Spinal cord (tissue), 10 donors: ENCODE measurements around the gene CAMKV. TPM values are rescaled to one million over a fixed set of nuclear protein-coding genes. Genes with fewer than 3 reads are reported as not detected.
"Not testable (repeated sequence)": the region's sequence is repeated elsewhere in the genome, so short reads cannot be mapped to it uniquely, and the experiment has no call there.

Source experiments
- DNase-seq, 6 donors: peaks; one replicate each; pipeline versions ENCODE4 v3.0.0 to v3.0.0-alpha.2; 2013 to 2015; ENCODE audit warnings: low spot score in 6 of 6, low read depth in 4 of 6
- H3K27ac ChIP-seq: one replicate; pipeline ENCODE4 v1.5.1; 2013; ENCODE audit warnings: low read depth, low read length, control low read depth
- H3K27me3 ChIP-seq: one replicate; pipeline ENCODE4 v1.6.1; 2013; ENCODE audit warnings: low read length; ENCODE audit not compliant: control insufficient read depth, insufficient read depth
- H3K36me3 ChIP-seq: one replicate; pipeline ENCODE4 v1.6.1; 2013; ENCODE audit warnings: low read length; ENCODE audit not compliant: control insufficient read depth, insufficient read depth
- H3K4me1 ChIP-seq: one replicate; pipeline ENCODE4 v1.6.1; 2013; ENCODE audit warnings: low read length; ENCODE audit not compliant: control insufficient read depth, insufficient read depth
- H3K4me3 ChIP-seq: one replicate; pipeline ENCODE4 v1.5.1; 2013; ENCODE audit warnings: low read depth, low read length, control low read depth
- H3K9me3 ChIP-seq: one replicate; pipeline ENCODE4 v1.6.1; 2013; ENCODE audit warnings: low read length; ENCODE audit not compliant: control insufficient read depth, insufficient read depth
- WGBS: methylation state at CpG from one replicate; pipeline ENCODE4 v1.1.5; 2013; ENCODE audit warnings: missing lambda C conversion rate; ENCODE audit not compliant: insufficient coverage; 5-methylcytosine and 5-hydroxymethylcytosine counted together
- long read RNA-seq, 4 donors: transcript quantifications; one replicate each; lab custom pipeline, GENCODE V29; 2026
- polyA plus RNA-seq, 2 donors: library from polyadenylated mRNA; unstranded; fragments of 120-200 nt; gene quantifications; one replicate each; pipeline ENCODE4 v1.2.1, GENCODE V29; 2013; ENCODE audit not compliant: insufficient read length in 2 of 2
- total RNA-seq, 2 donors: library from RNA; depleted of rRNA in 1 of 2; stranded (reverse); fragments of 120-200 nt in 1 of 2; fragments of >200 nt in 1 of 2; gene quantifications; one replicate each; pipeline versions ENCODE4 v1.2.3 to v1.2.4, GENCODE V29; 2013 to 2014
- donor health status: healthy.

Gene CAMKV, protein sequence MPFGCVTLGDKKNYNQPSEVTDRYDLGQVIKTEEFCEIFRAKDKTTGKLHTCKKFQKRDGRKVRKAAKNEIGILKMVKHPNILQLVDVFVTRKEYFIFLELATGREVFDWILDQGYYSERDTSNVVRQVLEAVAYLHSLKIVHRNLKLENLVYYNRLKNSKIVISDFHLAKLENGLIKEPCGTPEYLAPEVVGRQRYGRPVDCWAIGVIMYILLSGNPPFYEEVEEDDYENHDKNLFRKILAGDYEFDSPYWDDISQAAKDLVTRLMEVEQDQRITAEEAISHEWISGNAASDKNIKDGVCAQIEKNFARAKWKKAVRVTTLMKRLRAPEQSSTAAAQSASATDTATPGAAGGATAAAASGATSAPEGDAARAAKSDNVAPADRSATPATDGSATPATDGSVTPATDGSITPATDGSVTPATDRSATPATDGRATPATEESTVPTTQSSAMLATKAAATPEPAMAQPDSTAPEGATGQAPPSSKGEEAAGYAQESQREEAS
- total RNA-seq = 10 to 100 TPM; 17.1 to 54.0 TPM
- 100 to 1,000 TPM in 1 of 2 donors, 10 to 100 TPM in 1; 94.3 to 115 TPM for polyA plus RNA-seq
- long read RNA-seq, donor 1, transcript CAMKV-215 (12 exons, 2,905 nt) = minor isoform, 9 of 48 reads
- long read RNA-seq, donor 1, transcript CAMKV-209 (11 exons, 3,314 nt) = major isoform, 25 of 48 reads
- long read RNA-seq, donor 1, partial matches to known transcripts = 6 of 48 reads
- long read RNA-seq, donor 1, other reads (novel, unspliced or antisense) = 6 of 48 reads
- long read RNA-seq, donor 2, transcript CAMKV-209 (11 exons, 3,314 nt) = major isoform, 6 of 9 reads
- long read RNA-seq, donor 2, partial matches to known transcripts = 0 of 9 reads
- long read RNA-seq, donor 2, other reads (novel, unspliced or antisense) = 0 of 9 reads
- long read RNA-seq, donor 3, transcript CAMKV-209 (11 exons, 3,314 nt) = major isoform, 12 of 24 reads
- long read RNA-seq, donor 3, partial matches to known transcripts = 5 of 24 reads
- long read RNA-seq, donor 3, other reads (novel, unspliced or antisense) = 0 of 24 reads
- long read RNA-seq, donor 4 = 0 reads

DNA sequence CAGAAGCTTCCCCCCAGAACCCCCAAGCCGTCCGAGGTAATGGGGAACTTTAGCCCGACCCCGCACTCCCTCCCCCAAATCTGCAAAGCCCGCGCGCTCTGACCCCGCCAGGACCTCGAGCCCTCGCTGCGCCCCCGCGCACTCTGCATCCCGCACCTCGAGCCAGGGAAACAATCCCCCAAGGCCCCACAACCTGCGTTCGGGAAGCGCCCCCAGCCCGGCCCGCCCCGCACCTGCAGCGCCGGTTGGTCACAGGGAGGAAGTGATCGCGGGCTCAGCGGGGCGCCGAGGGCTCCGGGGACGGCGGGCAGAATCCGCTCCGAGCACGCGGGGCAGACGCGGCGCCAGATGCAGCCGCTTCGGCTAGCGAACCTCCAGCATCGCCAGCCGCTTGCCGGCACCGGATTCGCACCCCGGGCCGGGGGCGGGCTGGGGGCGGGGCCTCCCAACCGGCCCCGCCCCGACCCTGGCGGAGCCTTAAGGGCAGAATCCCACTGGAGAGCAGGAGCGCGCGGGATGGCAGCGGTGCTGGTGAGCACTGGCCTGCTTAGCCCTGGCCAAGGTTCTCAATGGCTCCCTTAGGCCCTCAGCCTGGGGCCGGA, at the start of gene CAMKV:
TSS of gene CAMKV (minus strand) at position 382 of the 602 bp plus-strand sequence. CDS start 7,518 bp downstream, outside the sequence.
- Histone ChIP-seq H3K27me3 (peaks cover 6% of the 10 kb centered on the region), H3K9me3 (no peaks in the 10 kb centered on the region), H3K27ac (no peak within 1 kb of the TSS), H3K36me3 (no peaks in the 10 kb centered on the region), H3K4me1 (peaks cover 86% of the 10 kb centered on the region), H3K4me3 (peak within 1 kb of the TSS; percentile 30)
- peak in 2 of 6 donors; percentile 82 to 85 for DNase-seq
- WGBS = under 1% methylated on average over 59 of the region's 59 CpGs

DNA sequence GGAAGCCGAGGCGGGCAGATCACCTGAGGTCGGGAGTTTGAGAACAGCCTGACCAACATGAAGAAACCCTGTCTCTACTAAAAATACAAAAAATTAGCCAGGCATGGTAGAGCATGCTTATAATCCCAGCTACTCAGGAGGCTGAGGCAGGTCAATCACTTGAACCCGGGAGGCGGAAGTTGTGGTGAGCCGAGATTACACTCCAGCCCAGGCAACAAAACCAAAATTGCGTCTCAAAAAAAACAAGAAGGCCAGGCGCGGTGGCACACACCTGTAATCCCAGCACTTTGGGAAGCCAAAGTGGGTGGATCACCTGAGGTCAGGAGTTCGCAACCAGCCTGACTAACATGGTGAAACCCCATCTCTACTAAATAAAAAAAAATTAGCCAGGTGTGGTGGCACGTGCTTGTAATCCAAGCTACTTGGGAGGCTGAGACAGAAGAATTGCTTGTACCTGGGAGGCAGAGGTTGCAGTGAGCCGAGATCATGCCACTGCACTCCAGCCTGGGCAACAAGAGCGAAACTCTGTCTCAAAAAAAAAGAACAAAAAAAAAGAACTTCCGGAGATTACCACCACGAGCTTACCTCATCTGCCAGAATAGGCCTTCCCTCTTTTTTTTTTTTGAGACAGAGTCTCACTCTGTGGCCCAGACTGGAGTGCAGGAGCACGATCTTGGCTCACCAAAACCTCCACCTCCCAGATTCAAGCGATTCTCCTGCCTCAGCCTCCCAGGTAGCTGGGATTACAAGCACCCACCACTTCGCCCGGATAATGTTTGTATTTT, 48.3 kb upstream of the CAMKV start:
- not testable (repeated sequence) for H3K4me1 ChIP-seq, H3K36me3 ChIP-seq, H3K27me3 ChIP-seq, H3K27ac ChIP-seq, H3K9me3 ChIP-seq, H3K4me3 ChIP-seq, DNase-seq
- 100% methylated on average over 9 of the region's 19 CpGs for WGBS

DNA sequence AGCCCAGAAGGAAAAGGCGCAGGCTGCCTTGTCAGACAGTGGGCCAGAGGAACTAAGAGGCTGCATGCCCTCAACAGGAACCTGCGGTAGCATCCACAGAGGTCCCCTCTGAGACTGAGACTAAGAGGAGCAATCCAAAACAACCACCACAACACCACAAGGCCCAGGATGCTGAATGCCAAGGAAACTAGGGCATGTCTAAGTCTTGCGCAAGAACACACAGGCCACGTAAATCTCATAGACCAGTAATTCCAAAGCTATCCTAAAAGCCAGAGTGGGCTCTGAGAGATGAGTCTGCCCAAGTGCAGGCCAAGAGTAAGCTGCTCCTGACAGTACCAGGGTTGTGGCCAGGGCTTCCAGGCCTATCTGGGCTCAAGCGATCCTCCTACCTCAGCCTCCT, 47.0 kb upstream of the CAMKV start:
- 96% methylated on average over 4 of the region's 5 CpGs for WGBS

DNA sequence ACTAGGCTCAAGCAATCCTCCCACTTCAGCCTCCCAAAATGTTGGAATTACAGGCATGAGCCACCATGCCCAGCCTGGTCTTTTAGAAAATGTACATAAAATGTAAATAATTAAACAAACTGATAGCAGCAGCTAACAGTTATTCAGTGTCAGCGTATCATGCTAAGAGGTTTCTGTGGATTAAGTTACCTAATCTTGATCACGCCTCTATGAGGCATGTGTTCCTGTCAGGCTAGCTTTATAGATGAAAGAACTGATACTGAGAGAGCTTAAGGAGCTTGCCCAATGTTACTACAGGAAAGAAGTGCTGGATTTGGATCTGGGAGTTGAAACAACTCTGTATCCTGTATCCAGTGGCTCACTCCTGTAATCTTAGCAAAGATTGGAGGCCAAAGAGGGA, 45.2 kb upstream of the CAMKV start:
- WGBS = 100% methylated on average over 1 of the region's 2 CpGs
- no peaks in the 10 kb centered on the region for H3K27me3 ChIP-seq
- H3K9me3 ChIP-seq = no peaks in the 10 kb centered on the region
- no peak overlapping the region for H3K4me3 ChIP-seq
- peaks cover 4% of the 10 kb centered on the region for H3K4me1 ChIP-seq
- no peak overlapping the region for H3K27ac ChIP-seq
- peaks cover 30% of the 10 kb centered on the region for H3K36me3 ChIP-seq
- no peak for DNase-seq

More for the DNA sequence above, 47.0 kb upstream of the CAMKV start:
- Histone ChIP-seq H3K9me3 (no peaks in the 10 kb centered on the region), H3K27me3 (no peaks in the 10 kb centered on the region), H3K4me1 (peaks cover 4% of the 10 kb centered on the region), H3K27ac (no peak overlapping the region), H3K36me3 (peaks cover 13% of the 10 kb centered on the region), H3K4me3 (no peak overlapping the region)
- DNase-seq = no peak

DNA sequence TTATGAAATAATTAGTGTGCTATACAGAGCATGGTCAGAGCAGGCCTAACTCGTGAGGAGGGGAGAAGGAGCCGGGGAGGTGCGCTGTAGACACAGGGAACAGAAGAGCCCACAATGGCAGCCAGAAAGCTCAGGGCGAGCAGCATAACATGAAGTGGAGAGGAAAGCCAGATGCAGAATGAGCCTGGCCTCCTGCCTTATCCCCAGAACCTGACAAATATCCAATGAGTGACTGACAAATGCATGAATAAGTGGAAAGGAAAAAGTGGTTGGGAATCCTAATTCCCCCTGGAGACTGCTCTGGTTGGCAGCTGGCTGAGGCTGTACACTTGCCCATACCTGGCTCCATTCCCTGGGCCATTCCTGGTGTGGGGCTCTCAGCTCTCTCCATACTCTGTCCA, 43.2 kb upstream of the CAMKV start:
- Histone ChIP-seq H3K36me3 (peaks cover 46% of the 10 kb centered on the region), H3K9me3 (no peaks in the 10 kb centered on the region), H3K4me3 (no peak overlapping the region), H3K27me3 (no peaks in the 10 kb centered on the region), H3K4me1 (peaks cover 4% of the 10 kb centered on the region), H3K27ac (no peak overlapping the region)
- DNase-seq = peak in 2 of 6 donors; percentile 23 to 67
- WGBS = 82% methylated on average over 4 of the region's 4 CpGs

DNA sequence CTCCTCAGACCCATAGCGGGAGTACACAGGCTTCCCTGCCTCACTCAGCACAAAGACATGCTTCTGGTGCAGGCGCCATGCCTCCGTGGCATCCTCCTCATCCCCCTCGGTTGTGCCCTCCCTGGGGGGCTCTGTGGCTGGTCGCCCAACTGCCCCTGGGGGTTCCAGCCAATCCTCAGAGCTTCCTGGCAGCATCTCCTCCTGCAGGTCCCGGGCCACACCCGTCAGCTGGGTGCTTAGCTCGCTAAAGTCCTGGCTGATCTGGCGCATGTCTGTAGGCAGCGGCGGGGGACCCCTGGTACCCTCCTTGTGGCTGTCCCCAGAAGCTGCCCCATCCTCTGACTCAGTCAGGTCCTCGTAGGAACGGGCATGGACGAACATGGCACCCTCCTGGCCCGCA, 41.9 kb upstream of the CAMKV start:
- DNase-seq = no peak
- Histone ChIP-seq H3K9me3 (no peaks in the 10 kb centered on the region), H3K4me3 (no peak overlapping the region), H3K36me3 (peaks cover 46% of the 10 kb centered on the region), H3K27me3 (no peaks in the 10 kb centered on the region), H3K27ac (no peak overlapping the region), H3K4me1 (peaks cover 4% of the 10 kb centered on the region)
- WGBS = 91% methylated on average over 15 of the region's 15 CpGs

DNA sequence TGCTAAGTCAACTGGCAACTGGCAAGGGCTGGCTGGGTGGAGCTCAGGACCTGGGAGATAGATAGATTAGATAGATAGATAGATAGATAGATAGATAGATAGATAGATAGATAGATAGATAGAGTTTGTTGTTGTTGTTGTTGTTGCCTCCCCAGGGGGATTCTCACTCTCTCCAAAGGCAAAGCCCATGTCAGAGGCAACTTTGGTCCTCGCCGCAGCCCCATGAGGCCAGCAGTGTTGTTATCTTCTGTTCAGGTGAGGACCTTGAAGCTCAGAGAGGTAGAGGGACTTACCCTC, 41.4 kb upstream of the CAMKV start:
- WGBS = no CpG with 5 or more reads among the region's 2 CpGs
- H3K27ac ChIP-seq = no peak overlapping the region
- no peak for DNase-seq
- no peaks in the 10 kb centered on the region for H3K9me3 ChIP-seq
- H3K36me3 ChIP-seq = peaks cover 46% of the 10 kb centered on the region
- peaks cover 8% of the 10 kb centered on the region for H3K4me1 ChIP-seq
- no peaks in the 10 kb centered on the region for H3K27me3 ChIP-seq
- no peak overlapping the region for H3K4me3 ChIP-seq

DNA sequence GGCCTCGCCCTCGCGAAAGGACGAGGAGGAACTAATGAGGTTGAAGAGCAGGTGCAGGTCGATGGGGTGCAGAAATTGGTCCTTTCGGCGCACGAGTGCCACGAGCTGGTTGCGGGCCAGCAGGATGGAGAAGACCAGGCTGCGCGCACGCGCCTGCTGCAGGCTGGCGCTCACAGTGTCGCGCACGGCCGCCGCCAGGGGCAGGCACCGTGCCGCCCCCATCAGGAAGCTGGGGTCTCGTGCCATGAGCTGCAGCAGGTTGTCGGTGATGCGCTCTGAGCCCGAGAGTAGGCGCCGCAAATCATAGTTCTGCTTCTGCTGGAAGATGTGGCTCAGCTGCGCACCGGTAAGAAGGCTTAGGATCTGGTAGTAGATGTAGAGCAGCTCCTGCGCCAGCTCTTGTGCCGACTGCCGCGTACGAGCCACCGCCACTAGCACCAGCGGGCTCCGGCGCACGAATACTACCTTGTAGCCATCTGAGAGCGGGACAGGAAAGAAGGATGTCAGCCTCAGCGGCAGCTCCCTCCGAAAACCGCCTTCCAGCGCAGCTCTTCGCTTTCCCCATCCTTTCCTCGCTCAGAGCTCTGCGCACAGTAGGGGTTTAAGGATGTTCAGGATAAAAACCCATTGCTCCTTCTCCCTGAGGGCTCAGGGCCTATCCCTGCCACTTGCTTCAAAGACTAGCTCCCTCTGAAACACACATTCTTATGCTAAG, 40.9 kb upstream of the CAMKV start:
- peaks cover 46% of the 10 kb centered on the region for H3K36me3 ChIP-seq
- WGBS = 35% methylated on average over 43 of the region's 48 CpGs
- H3K4me3 ChIP-seq = no peak overlapping the region
- H3K27ac ChIP-seq = no peak overlapping the region
- DNase-seq = peak in 2 of 6 donors; percentile 42 to 46
- no peaks in the 10 kb centered on the region for H3K27me3 ChIP-seq
- H3K9me3 ChIP-seq = no peaks in the 10 kb centered on the region
- H3K4me1 ChIP-seq = peaks cover 8% of the 10 kb centered on the region
